Fibroblast of the aortic adventitia (primary cell): Measurements from ENCODE around the gene PBXIP1. TPM values are rescaled to one million over a fixed set of nuclear protein-coding genes. Genes with fewer than 3 reads are reported as not detected.
A peak's percentile ranks its signal among the peaks of the same experiment; 100 is the strongest.

Source experiments
- DNase-seq: peaks from one replicate; pipeline ENCODE4 v3.0.0-alpha.2; 2010; ENCODE audit warnings: low read depth
- H3K4me3 ChIP-seq: 2 replicates; pipeline ENCODE4 v1.5.1; 2011; ENCODE audit warnings: low read depth, mild to moderate bottlenecking, control low read depth, low read length, moderate library complexity
- CTCF ChIP-seq: IDR thresholded peaks from 2 replicates; pipeline ENCODE4 v1.5.1; 2011; ENCODE audit warnings: mild to moderate bottlenecking, low read length, control low read depth, inconsistent platforms; ENCODE audit not compliant: insufficient read depth
- small RNA-seq: library from RNA; depleted of rRNA; stranded (forward); fragments of <200 nt; gene quantifications from one replicate; pipeline ENCODE3, GENCODE V24; 2012
- total RNA-seq: library from RNA; depleted of rRNA; stranded (reverse); fragments of >200 nt; gene quantifications from 2 replicates; pipeline ENCODE4 v1.2.3, GENCODE V29; 2012; ENCODE audit warnings: low replicate concordance

PBXIP1 gene
- total RNA-seq, 1 donor: 36.2 TPM

GRCh38 chr1:154902938-154903566, 52.8 kb downstream of the PBXIP1 start:
- no peak for DNase-seq
- TF ChIP-seq CTCF: no peak
- H3K4me3 ChIP-seq: no peak overlapping the region

DNA sequence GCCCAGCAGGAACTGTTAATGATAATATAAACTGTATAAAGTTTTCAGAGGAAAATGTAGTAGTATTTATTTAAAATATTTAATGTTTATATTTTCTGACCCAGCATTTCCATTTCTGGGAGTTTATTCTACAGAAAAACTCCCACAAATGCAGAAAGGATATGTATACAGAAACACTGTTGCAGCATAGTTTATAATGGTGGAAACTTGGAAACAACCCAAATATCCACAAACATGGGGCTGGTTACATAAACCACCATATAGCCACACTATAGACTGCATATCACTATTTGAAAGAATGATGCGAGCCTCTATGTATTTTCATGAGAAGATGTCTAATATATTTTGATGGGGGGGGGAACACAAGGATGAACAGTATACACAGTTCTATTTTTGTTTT, 54.3 kb downstream of the PBXIP1 start:
- H3K4me3 ChIP-seq: no peak overlapping the region
- TF ChIP-seq CTCF: no peak
- no peak for DNase-seq

- no peak for TF ChIP-seq CTCF
- H3K4me3 ChIP-seq: no peak overlapping the region
- DNase-seq: no peak
These were observed 56.9 kb downstream of the PBXIP1 start for GRCh38 chr1:154899041-154899440.

DNA sequence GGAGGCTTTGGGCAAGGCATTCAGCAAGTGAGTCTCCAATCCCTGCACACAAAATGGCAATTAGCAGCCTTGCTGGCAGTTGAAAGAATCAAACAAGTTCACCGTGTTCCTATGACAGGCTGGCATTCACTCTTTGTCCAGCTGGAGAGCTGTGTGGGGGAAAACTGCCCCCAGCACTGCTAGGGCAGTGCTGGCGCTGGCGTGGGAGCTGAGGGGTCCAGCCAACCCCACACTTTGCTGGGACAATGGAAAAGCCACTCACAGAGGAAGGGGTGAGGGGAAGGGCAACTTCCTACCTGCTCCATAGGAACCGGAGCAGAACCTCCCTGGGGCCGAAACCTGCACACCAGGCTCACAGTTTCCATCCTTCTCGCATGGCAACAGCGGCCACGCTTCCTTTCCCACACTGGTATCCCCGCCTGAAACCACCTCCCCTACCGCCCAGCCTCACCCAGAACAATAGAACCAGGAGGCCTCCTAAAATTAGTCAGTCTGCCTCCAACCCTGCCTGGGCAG, 59.1 kb downstream of the PBXIP1 start:
- no peak for TF ChIP-seq CTCF
- no peak overlapping the region for H3K4me3 ChIP-seq
- DNase-seq: no peak

DNA sequence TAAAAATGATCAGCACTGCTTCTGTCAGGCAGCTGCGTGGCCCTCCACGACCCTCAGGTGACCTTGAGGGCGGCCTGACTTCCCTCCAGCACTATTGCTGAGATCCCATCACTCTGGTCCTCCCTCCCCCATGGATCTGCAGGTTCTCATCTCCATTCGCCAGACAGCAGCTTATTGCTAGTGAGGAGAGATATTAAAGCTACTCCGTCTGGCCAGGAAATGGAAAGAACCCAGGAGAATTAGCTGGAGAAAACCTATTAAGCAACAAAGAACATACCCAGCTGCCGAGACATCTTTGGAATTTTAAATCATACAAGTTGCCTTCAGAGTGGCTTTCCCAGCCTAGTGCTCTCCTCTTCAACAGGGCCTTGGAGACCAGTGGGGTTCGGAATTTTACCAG, 60.1 kb downstream of the PBXIP1 start:
- peak; percentile 12 for DNase-seq
- TF ChIP-seq CTCF: no peak
- H3K4me3 ChIP-seq: no peak overlapping the region

Small RNA genes lying within 50 kb of the gene (small RNA-seq; reads per million reads assigned to genes)
- gene MIR4258 (not detected), gene RF00017 (not detected)

Other genes with a start within 250 kb of the PBXIP1 start
- gene KCNN3, start 85.8 kb downstream of the PBXIP1 start, total RNA-seq: 0.09 and 0.25 TPM in 2 replicates
- gene PMVK, start 19.4 kb downstream of the PBXIP1 start, total RNA-seq: 11.7 and 20.7 TPM in 2 replicates
- 7.8 and 18.0 TPM in 2 replicates for gene PYGO2, start 5.7 kb upstream of the PBXIP1 start, total RNA-seq
- 111 and 167 TPM in 2 replicates for gene SHC1, start 14.6 kb upstream of the PBXIP1 start, total RNA-seq
- gene CKS1B, start 18.6 kb upstream of the PBXIP1 start, total RNA-seq: 24.0 and 80.7 TPM in 2 replicates
- 5.2 and 17.7 TPM in 2 replicates for gene FLAD1, start 27.2 kb upstream of the PBXIP1 start, total RNA-seq
- not detected in 2 replicates for gene LENEP, start 37.5 kb upstream of the PBXIP1 start, total RNA-seq
- gene ZBTB7B, start 46.7 kb upstream of the PBXIP1 start, total RNA-seq: 14.0 and 15.4 TPM in 2 replicates
- gene DCST2, start 77.7 kb upstream of the PBXIP1 start, total RNA-seq: 0.09 TPM in 1 of 2 replicates, not detected in the other
- gene DCST1, start 77.7 kb upstream of the PBXIP1 start, total RNA-seq: not detected in 2 replicates
- gene ADAM15, start 95.2 kb upstream of the PBXIP1 start, total RNA-seq: 39.0 and 69.9 TPM in 2 replicates
- 2.4 and 5.3 TPM in 2 replicates for gene EFNA4, start 107.6 kb upstream of the PBXIP1 start, total RNA-seq
- gene EFNA3, start 122.7 kb upstream of the PBXIP1 start, total RNA-seq: 0.90 TPM in 1 of 2 replicates, not detected in the other
- gene EFNA1, start 171.8 kb upstream of the PBXIP1 start, total RNA-seq: 0.16 and 0.54 TPM in 2 replicates
- gene SLC50A1, start 179.8 kb upstream of the PBXIP1 start, total RNA-seq: 25.6 and 39.3 TPM in 2 replicates
- 26.1 and 46.3 TPM in 2 replicates for gene DPM3, start 184.4 kb upstream of the PBXIP1 start, total RNA-seq
- 29.8 and 100 TPM in 2 replicates for gene KRTCAP2, start 217.2 kb upstream of the PBXIP1 start, total RNA-seq
- gene TRIM46, start 217.8 kb upstream of the PBXIP1 start, total RNA-seq: 5.2 and 13.2 TPM in 2 replicates